Measurements from ENCODE around the gene SDS.

- TF ChIP-seq CEBPB (IDR thresholded peaks at IDR 0.05), result no peak
- TF ChIP-seq EP300 (IDR thresholded peaks at IDR 0.05; ENCODE audit: borderline replicate concordance), result no peak
- TF ChIP-seq YY1 (IDR thresholded peaks at IDR 0.05; ENCODE audit: low read depth), result no peak
- TF ChIP-seq TEAD4 (IDR thresholded peaks at IDR 0.05), result no peak
- TF ChIP-seq EGR1 (IDR thresholded peaks at IDR 0.05), result no peak
- TF ChIP-seq TAF1 (IDR thresholded peaks at IDR 0.05; ENCODE audit: low read depth), result no peak
- TF ChIP-seq RAD21 (IDR thresholded peaks at IDR 0.05; ENCODE audit: low read depth), result no peak
- no peak for TF ChIP-seq MAX (IDR thresholded peaks at IDR 0.05)
- TF ChIP-seq FOXM1 (IDR thresholded peaks at IDR 0.05; ENCODE audit: borderline replicate concordance, low read depth), result no peak
- TF ChIP-seq, protein P1, sequence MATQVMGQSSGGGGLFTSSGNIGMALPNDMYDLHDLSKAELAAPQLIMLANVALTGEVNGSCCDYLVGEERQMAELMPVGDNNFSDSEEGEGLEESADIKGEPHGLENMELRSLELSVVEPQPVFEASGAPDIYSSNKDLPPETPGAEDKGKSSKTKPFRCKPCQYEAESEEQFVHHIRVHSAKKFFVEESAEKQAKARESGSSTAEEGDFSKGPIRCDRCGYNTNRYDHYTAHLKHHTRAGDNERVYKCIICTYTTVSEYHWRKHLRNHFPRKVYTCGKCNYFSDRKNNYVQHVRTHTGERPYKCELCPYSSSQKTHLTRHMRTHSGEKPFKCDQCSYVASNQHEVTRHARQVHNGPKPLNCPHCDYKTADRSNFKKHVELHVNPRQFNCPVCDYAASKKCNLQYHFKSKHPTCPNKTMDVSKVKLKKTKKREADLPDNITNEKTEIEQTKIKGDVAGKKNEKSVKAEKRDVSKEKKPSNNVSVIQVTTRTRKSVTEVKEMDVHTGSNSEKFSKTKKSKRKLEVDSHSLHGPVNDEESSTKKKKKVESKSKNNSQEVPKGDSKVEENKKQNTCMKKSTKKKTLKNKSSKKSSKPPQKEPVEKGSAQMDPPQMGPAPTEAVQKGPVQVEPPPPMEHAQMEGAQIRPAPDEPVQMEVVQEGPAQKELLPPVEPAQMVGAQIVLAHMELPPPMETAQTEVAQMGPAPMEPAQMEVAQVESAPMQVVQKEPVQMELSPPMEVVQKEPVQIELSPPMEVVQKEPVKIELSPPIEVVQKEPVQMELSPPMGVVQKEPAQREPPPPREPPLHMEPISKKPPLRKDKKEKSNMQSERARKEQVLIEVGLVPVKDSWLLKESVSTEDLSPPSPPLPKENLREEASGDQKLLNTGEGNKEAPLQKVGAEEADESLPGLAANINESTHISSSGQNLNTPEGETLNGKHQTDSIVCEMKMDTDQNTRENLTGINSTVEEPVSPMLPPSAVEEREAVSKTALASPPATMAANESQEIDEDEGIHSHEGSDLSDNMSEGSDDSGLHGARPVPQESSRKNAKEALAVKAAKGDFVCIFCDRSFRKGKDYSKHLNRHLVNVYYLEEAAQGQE (IDR thresholded peaks at IDR 0.05; ENCODE audit: low read depth), result no peak
- TF ChIP-seq CREB1 (IDR thresholded peaks at IDR 0.05; ENCODE audit: low read depth), result no peak
- no peak for TF ChIP-seq TCF12 (IDR thresholded peaks at IDR 0.05; ENCODE audit: low read depth)
Observed at GRCh38 chr12:113414519-113415038, 10.9 kb upstream of the SDS start.
